Common myeloid progenitor, CD34-positive (primary cell): Measurements from ENCODE around the gene PTPRA.
"Not testable (repeated sequence)": the region's sequence is repeated elsewhere in the genome, so short reads cannot be mapped to it uniquely, and the experiment has no call there.

ENCODE experiments used
- CTCF ChIA-PET: fragments of 350-600 bp; sonication (Branson Sonifier 250); formaldehyde crosslinking; loops from one replicate; lab custom pipeline; 2021; ENCODE audit warnings: antibody characterized with exemption; lab: Charles Lee
- POLR2A ChIA-PET: fragments of 350-600 bp; sonication (Branson Sonifier 250); formaldehyde crosslinking; loops from one replicate; lab custom pipeline; 2021; ENCODE audit warnings: antibody characterized with exemption; lab: Charles Lee
- DNase-seq, 3 donors: peaks; one replicate each; pipeline versions ENCODE4 v3.0.0 to v3.0.0-alpha.2; 2013
- H3K27ac ChIP-seq, 2 experiments: 1 replicate in 1 of 2; 2 replicates in 1 of 2; pipeline ENCODE4 v1.7.0; 2013; ENCODE audit warnings: inconsistent platforms in 2 of 2, low read length in 2 of 2, mild to moderate bottlenecking in 2 of 2, low read depth in 1 of 2, moderate library complexity in 1 of 2; ENCODE audit not compliant: severe bottlenecking in 2 of 2, insufficient read depth in 1 of 2, poor library complexity in 1 of 2
- H3K27me3 ChIP-seq, 5 experiments: replicated peaks in 2 of 5; 1 replicate in 3 of 5; 2 replicates in 2 of 5; pipeline versions ENCODE4 v1.6.1 to v1.7.0; 2013; ENCODE audit warnings: low read length in 4 of 5, mild to moderate bottlenecking in 2 of 5, moderate library complexity in 2 of 5, inconsistent platforms in 1 of 5; ENCODE audit not compliant: insufficient read depth in 5 of 5, control insufficient read depth in 4 of 5
- H3K36me3 ChIP-seq, 4 experiments: 1 replicate in 2 of 4; 2 replicates in 2 of 4; pipeline versions ENCODE4 v1.6.1 to v1.7.0; 2013; ENCODE audit warnings: low read length in 3 of 4, control low read depth in 1 of 4, mild to moderate bottlenecking in 1 of 4; ENCODE audit not compliant: control insufficient read depth in 4 of 4, insufficient read depth in 4 of 4
- H3K4me1 ChIP-seq, 4 experiments: 1 replicate in 3 of 4; 2 replicates in 1 of 4; pipeline versions ENCODE4 v1.6.1 to v1.7.1; 2013; ENCODE audit warnings: low read length in 3 of 4, mild to moderate bottlenecking in 3 of 4, control low read depth in 1 of 4, inconsistent platforms in 1 of 4, moderate library complexity in 1 of 4; ENCODE audit not compliant: control insufficient read depth in 4 of 4, insufficient read depth in 4 of 4; ENCODE audit errors: control extremely low read depth in 1 of 4
- H3K4me3 ChIP-seq, 7 experiments: 1 replicate in 4 of 7; 2 replicates in 3 of 7; pipeline versions ENCODE4 v1.5.1 to v1.7.0; 2013; ENCODE audit warnings: mild to moderate bottlenecking in 7 of 7, low read length in 6 of 7, moderate library complexity in 6 of 7, inconsistent platforms in 2 of 7, low read depth in 2 of 7, control low read depth in 1 of 7; ENCODE audit not compliant: insufficient read depth in 4 of 7, control insufficient read depth in 1 of 7; ENCODE audit errors: extremely low read depth in 1 of 7
- H3K9me3 ChIP-seq, 5 experiments: 1 replicate in 4 of 5; 2 replicates in 1 of 5; pipeline versions ENCODE4 v1.6.1 to v1.7.1; 2013; ENCODE audit warnings: low read length in 4 of 5, mild to moderate bottlenecking in 2 of 5, inconsistent platforms in 1 of 5, low read depth in 1 of 5, moderate library complexity in 1 of 5; ENCODE audit not compliant: control insufficient read depth in 4 of 5, insufficient read depth in 2 of 5; ENCODE audit errors: control extremely low read depth in 1 of 5
- WGBS: methylation state at CpG from one replicate; pipeline ENCODE4 v1.1.5; 2013; ENCODE audit not compliant: insufficient coverage; 5-methylcytosine and 5-hydroxymethylcytosine counted together

Gene PTPRA

DNA sequence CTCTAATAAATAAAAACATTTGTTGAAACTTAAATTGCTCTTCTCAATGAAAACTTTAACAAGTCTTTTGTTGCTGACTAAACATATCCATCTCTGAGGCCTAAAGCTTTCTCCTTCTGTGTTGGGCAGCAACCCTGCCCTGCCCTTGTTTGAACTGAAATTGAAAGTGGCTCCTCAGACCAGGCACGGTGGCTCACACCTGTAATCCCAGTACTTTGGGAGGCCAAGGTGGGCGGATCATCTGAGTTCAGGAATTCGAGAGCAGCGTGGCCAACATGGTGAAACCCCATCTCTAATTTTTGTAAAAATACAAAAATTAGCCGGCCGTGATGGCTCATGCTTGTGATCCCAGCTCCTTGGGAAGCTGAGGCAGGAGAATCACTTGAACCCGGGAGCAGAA lies 140.9 kb downstream of the PTPRA start:
- ChIA-PET CTCF (no interaction called here), POLR2A (no interaction called here)
- no peaks in the 10 kb centered on the region for H3K4me1 ChIP-seq
- no peak overlapping the region for H3K27ac ChIP-seq
- no peak overlapping the region for H3K4me3 ChIP-seq
- WGBS = 88% methylated on average over 5 of the region's 7 CpGs
- H3K36me3 ChIP-seq = peaks cover 11 to 35% (median 23%) of the 10 kb centered on the region in 4 experiments
- no peaks in the 10 kb centered on the region for H3K27me3 ChIP-seq
- H3K9me3 ChIP-seq = no peaks in the 10 kb centered on the region
- DNase-seq = no peak

DNA sequence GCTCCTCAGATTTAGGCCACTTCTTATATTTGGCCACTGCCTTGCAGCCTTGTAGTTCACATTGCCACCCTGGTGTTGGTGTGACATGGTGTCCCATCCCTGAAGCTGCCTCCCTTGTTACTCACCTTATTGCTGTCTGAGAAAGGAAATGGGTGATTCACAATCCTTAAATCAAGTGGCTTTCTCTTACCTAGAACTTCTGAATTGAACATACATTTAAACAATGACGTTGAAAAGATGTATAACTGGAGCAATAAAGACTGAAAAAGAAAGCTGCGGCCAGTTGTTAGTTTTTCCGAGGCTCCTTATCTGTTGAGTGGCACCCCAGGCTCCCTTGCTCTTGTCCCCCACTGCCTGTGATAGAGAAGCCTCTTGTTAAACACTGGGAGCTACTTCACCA lies 141.4 kb downstream of the PTPRA start:
- POLR2A ChIA-PET = no interaction called here

GRCh38 chr20:3015302-3015701 lies 142.0 kb downstream of the PTPRA start:
- CTCF ChIA-PET = interaction anchor here (0.8 to 1.6 kb wide), 2 partner anchors 15 to 272 kb away, joined by 3 to 4 read pairs; no protein-coding TSS in a partner anchor
- POLR2A ChIA-PET, H3K27me3 ChIP-seq, H3K9me3 ChIP-seq, H3K27ac ChIP-seq, H3K4me3 ChIP-seq, DNase-seq, H3K4me1 ChIP-seq: not testable (repeated sequence)
- WGBS = 100% methylated on average over 2 of the region's 5 CpGs
- peaks cover 8 to 31% (median 18%) of the 10 kb centered on the region in 4 experiments for H3K36me3 ChIP-seq

More for the DNA sequence above, 141.4 kb downstream of the PTPRA start:
- Histone ChIP-seq H3K27ac (no peak overlapping the region), H3K4me3 (no peak overlapping the region), H3K27me3 (no peaks in the 10 kb centered on the region), H3K4me1 (no peaks in the 10 kb centered on the region), H3K36me3 (peaks cover 11 to 33% (median 22%) of the 10 kb centered on the region in 4 experiments), H3K9me3 (no peaks in the 10 kb centered on the region)
- WGBS = 97% methylated on average over 3 of the region's 3 CpGs
- DNase-seq = no peak
- CTCF ChIA-PET = no interaction called here

GRCh38 chr20:3021327-3021726 lies 148.0 kb downstream of the PTPRA start:
- ChIA-PET CTCF (no interaction called here), POLR2A (no interaction called here)
- Histone ChIP-seq H3K27me3 (no peaks in the 10 kb centered on the region), H3K4me3 (no peak overlapping the region), H3K36me3 (peaks cover 23 to 57% (median 43%) of the 10 kb centered on the region in 4 experiments), H3K9me3 (no peaks in the 10 kb centered on the region), H3K4me1 (no peaks in the 10 kb centered on the region), H3K27ac (no peak overlapping the region)
- 100% methylated on average over 4 of the region's 4 CpGs for WGBS
- no peak for DNase-seq

DNA sequence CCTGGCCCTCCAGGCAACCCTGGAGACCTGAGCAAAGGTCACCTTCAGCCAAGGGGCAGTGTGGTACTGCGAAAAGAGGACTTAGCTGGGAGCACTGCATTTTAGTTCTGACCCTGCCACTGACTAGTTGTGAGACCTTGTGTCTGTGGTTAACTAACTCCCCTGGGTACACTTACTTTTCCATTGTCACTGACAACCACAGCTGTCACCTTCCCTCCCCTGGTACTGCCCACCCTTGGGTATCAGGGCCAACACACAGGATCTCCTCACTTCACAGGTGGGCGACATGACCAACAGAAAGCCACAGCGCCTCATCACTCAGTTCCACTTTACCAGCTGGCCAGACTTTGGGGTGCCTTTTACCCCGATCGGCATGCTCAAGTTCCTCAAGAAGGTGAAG lies 148.5 kb downstream of the PTPRA start:
- no peak overlapping the region for H3K4me3 ChIP-seq
- H3K36me3 ChIP-seq = peaks cover 24 to 62% (median 46%) of the 10 kb centered on the region in 4 experiments
- ChIA-PET CTCF (no interaction called here), POLR2A (no interaction called here)
- DNase-seq = no peak
- no peak overlapping the region for H3K27ac ChIP-seq
- no peaks in the 10 kb centered on the region for H3K9me3 ChIP-seq
- no peaks in the 10 kb centered on the region for H3K27me3 ChIP-seq
- 100% methylated on average over 5 of the region's 5 CpGs for WGBS
- H3K4me1 ChIP-seq = no peaks in the 10 kb centered on the region

- H3K9me3 ChIP-seq, H3K27ac ChIP-seq, CTCF ChIA-PET, H3K4me1 ChIP-seq, H3K27me3 ChIP-seq, H3K4me3 ChIP-seq, POLR2A ChIA-PET, DNase-seq: not testable (repeated sequence)
- peaks cover 21 to 65% (median 50%) of the 10 kb centered on the region in 4 experiments for H3K36me3 ChIP-seq
- 90% methylated on average over 2 of the region's 20 CpGs for WGBS
Observed at GRCh38 chr20:3022559-3023490, 149.5 kb downstream of the PTPRA start.

- H3K36me3 ChIP-seq = peaks cover 11 to 73% (median 61%) of the 10 kb centered on the region in 4 experiments
Observed at GRCh38 chr20:3027987-3028386, 154.7 kb downstream of the PTPRA start.

More at GRCh38 chr20:3027987-3028386, 154.7 kb downstream of the PTPRA start:
- Histone ChIP-seq H3K4me3 (no peak overlapping the region), H3K27ac (no peak overlapping the region), H3K4me1 (no peaks in the 10 kb centered on the region), H3K27me3 (no peaks in the 10 kb centered on the region), H3K9me3 (no peaks in the 10 kb centered on the region)
- no peak for DNase-seq
- CTCF ChIA-PET = interaction anchor here (0.6 kb wide), 1 partner anchor 151 kb away, joined by 3 read pairs; no protein-coding TSS in a partner anchor
- WGBS = no CpG with 5 or more reads among the region's 2 CpGs
- POLR2A ChIA-PET = no interaction called here
